ENCODE results near the gene MCM7. TPM values are rescaled to one million over a fixed set of nuclear protein-coding genes. Genes with fewer than 3 reads are reported as not detected.

MCM7 gene
- total and polyA plus RNA-seq, 2 of the 13 experiments (the other 11 are each of a cell fraction or from before 2014, with no cell fraction given), result 84.5 to 214 TPM

GRCh38 chr7:100079024-100079560 lies 22.1 kb downstream of the MCM7 start (continued):
- no peak for TF ChIP-seq ZBTB40 (IDR thresholded peaks at IDR 0.05)
- TF ChIP-seq ZBTB40 (CRISPR knock-in tag; IDR thresholded peaks at IDR 0.05), result no peak
- TF ChIP-seq ZNF652 (CRISPR knock-in tag; IDR thresholded peaks at IDR 0.05; ENCODE audit: borderline replicate concordance, low read depth), result peak; percentile 35; the same call in 1 of the 2 replicates
- peak; percentile 71; the same call in 1 of the 2 replicates for TF ChIP-seq ZNF609 (CRISPR knock-in tag; IDR thresholded peaks at IDR 0.05; ENCODE audit: borderline replicate concordance)
- 0 out of 2 replicates have a peak, but pooled peaks have one; percentile 40 for TF ChIP-seq MAZ (IDR thresholded peaks at IDR 0.05; ENCODE audit: borderline replicate concordance, low read depth, low read length)
- TF ChIP-seq MAZ (CRISPR knock-in tag; IDR thresholded peaks at IDR 0.05; ENCODE audit: low read depth), result no peak
- TF ChIP-seq KDM2A (CRISPR knock-in tag; IDR thresholded peaks at IDR 0.05; ENCODE audit: borderline replicate concordance, low read depth), result peak; percentile 15; the same call in 1 of the 2 replicates
- TF ChIP-seq XRCC5 (optimal IDR thresholded peaks at IDR 0.05; ENCODE audit: low read length), result peak; percentile 51
- no peak for TF ChIP-seq CBFB (CRISPR knock-in tag; IDR thresholded peaks at IDR 0.05)
- TF ChIP-seq ZNF574 (CRISPR knock-in tag; IDR thresholded peaks at IDR 0.05), result peak; percentile 94

Measured in HepG2 (cell line).